H9 (cell line): ENCODE measurements around the gene SPHK1. TPM values are rescaled to one million over a fixed set of nuclear protein-coding genes. Genes with fewer than 3 reads are reported as not detected.

Experiments used
- DNase-seq: peaks from one replicate; pipeline ENCODE4 v3.0.0-alpha.2; 2017
- H2AFZ ChIP-seq: one replicate; pipeline ENCODE4 v1.6.1; 2013; ENCODE audit warnings: mild to moderate bottlenecking, low read length, control low read depth, moderate library complexity
- H2AK5ac ChIP-seq: 2 replicates; pipeline ENCODE4 v1.6.1; 2013; ENCODE audit warnings: low read length, control low read depth, mixed read lengths; ENCODE audit not compliant: insufficient read length
- H2BK120ac ChIP-seq: one replicate; pipeline ENCODE4 v1.6.1; 2013; ENCODE audit warnings: low read depth, mild to moderate bottlenecking, low read length, control low read depth, inconsistent platforms; ENCODE audit not compliant: poor library complexity, severe bottlenecking
- H2BK12ac ChIP-seq: 2 replicates; pipeline ENCODE4 v1.6.1; 2013; ENCODE audit warnings: low read length, control low read depth, mixed read lengths, low read depth; ENCODE audit not compliant: insufficient read length
- H2BK15ac ChIP-seq: 2 replicates; pipeline ENCODE4 v1.6.1; 2013; ENCODE audit warnings: low read depth, low read length, control low read depth
- H2BK20ac ChIP-seq: one replicate; pipeline ENCODE4 v1.6.1; 2013; ENCODE audit warnings: low read depth, mild to moderate bottlenecking, low read length, control low read depth, inconsistent platforms; ENCODE audit not compliant: poor library complexity, severe bottlenecking
- H2BK5ac ChIP-seq: 2 replicates; pipeline ENCODE4 v1.6.1; 2013; ENCODE audit warnings: low read length, control low read depth, mixed read lengths; ENCODE audit not compliant: insufficient read length
- H3K14ac ChIP-seq: 2 replicates; pipeline ENCODE4 v1.6.1; 2013; ENCODE audit warnings: low read length, control low read depth; ENCODE audit not compliant: insufficient read depth
- H3K18ac ChIP-seq: 2 replicates; pipeline ENCODE4 v1.6.1; 2013; ENCODE audit warnings: low read depth, mild to moderate bottlenecking, mixed read lengths, low read length, control low read depth; ENCODE audit not compliant: insufficient read length
- H3K23ac ChIP-seq: 2 replicates; pipeline ENCODE4 v1.6.1; 2013; ENCODE audit warnings: low read length, control low read depth, mixed read lengths, low read depth; ENCODE audit not compliant: insufficient read length
- H3K23me2 ChIP-seq: 2 replicates; pipeline ENCODE4 v1.6.1; 2013; ENCODE audit warnings: low read depth, mild to moderate bottlenecking, mixed read lengths, low read length, control low read depth; ENCODE audit not compliant: insufficient read length, poor library complexity, severe bottlenecking
- H3K27ac ChIP-seq: 2 replicates; pipeline ENCODE4 v1.5.1; 2013; ENCODE audit warnings: low read length, control low read depth, mixed read lengths, low read depth; ENCODE audit not compliant: insufficient read length
- H3K27me3 ChIP-seq: 2 replicates; pipeline ENCODE4 v1.6.1; 2013; ENCODE audit warnings: low read length, control low read depth, inconsistent platforms; ENCODE audit not compliant: insufficient read depth
- H3K4ac ChIP-seq: 2 replicates; pipeline ENCODE4 v1.6.1; 2013; ENCODE audit warnings: low read depth, mild to moderate bottlenecking, control low read depth, inconsistent platforms, low read length, moderate library complexity
- H3K4me1 ChIP-seq: 2 replicates; pipeline ENCODE4 v1.6.1; 2013; ENCODE audit warnings: low read length, control low read depth, inconsistent platforms; ENCODE audit not compliant: insufficient read depth
- H3K4me2 ChIP-seq: 2 replicates; pipeline ENCODE4 v1.6.1; 2013; ENCODE audit warnings: low read length, control low read depth, mixed read lengths; ENCODE audit not compliant: insufficient read length, insufficient read depth
- H3K56ac ChIP-seq: 2 replicates; pipeline ENCODE4 v1.6.1; 2013; ENCODE audit warnings: low read depth, mild to moderate bottlenecking, mixed read lengths, low read length, control low read depth; ENCODE audit not compliant: insufficient read length
- H3K79me1 ChIP-seq: 2 replicates; pipeline ENCODE4 v1.6.1; 2013; ENCODE audit warnings: low read depth, mild to moderate bottlenecking, moderate library complexity, low read length, control low read depth, inconsistent platforms; ENCODE audit not compliant: insufficient read depth, poor library complexity, severe bottlenecking
- H3K79me2 ChIP-seq: 2 replicates; pipeline ENCODE4 v1.6.1; 2013; ENCODE audit warnings: low read length, control low read depth, inconsistent platforms; ENCODE audit not compliant: insufficient read depth
- H3K9ac ChIP-seq: 2 replicates; pipeline ENCODE4 v1.6.1; 2013; ENCODE audit warnings: low read length, control low read depth, mixed read lengths; ENCODE audit not compliant: insufficient read length; ENCODE audit errors: extremely low read depth
- H3K9me3 ChIP-seq: one replicate; pipeline ENCODE4 v1.6.1; 2013; ENCODE audit warnings: low read depth, low read length, inconsistent platforms; ENCODE audit not compliant: control insufficient read depth
- H3T11ph ChIP-seq: one replicate; pipeline ENCODE4 v1.6.1; 2013; ENCODE audit warnings: mild to moderate bottlenecking, low read length, control low read depth, inconsistent platforms
- H4K20me1 ChIP-seq: one replicate; pipeline ENCODE4 v1.6.1; 2013; ENCODE audit not compliant: control insufficient read depth, insufficient read length, insufficient read depth
- H4K5ac ChIP-seq: 2 replicates; pipeline ENCODE4 v1.6.1; 2013; ENCODE audit warnings: low read depth, mild to moderate bottlenecking, mixed read lengths, low read length, control low read depth; ENCODE audit not compliant: insufficient read length
- H4K8ac ChIP-seq: replicated peaks from 2 replicates; pipeline ENCODE4 v1.6.1; 2013; ENCODE audit warnings: low read length, control low read depth, mixed read lengths, low read depth; ENCODE audit not compliant: insufficient read length
- H4K91ac ChIP-seq: 2 replicates; pipeline ENCODE4 v1.6.1; 2013; ENCODE audit warnings: low read depth, mild to moderate bottlenecking, moderate library complexity, mixed read lengths, low read length, control low read depth; ENCODE audit not compliant: insufficient read length
- H3K27ac Mint-ChIP-seq, 3 experiments: 2 replicates in 2 of 3; 3 replicates in 1 of 3; pipeline ENCODE4 v1.8.0; 2020 to 2021; ENCODE audit warnings: mixed read lengths in 3 of 3, mild to moderate bottlenecking in 1 of 3, moderate library complexity in 1 of 3
- H3K27me3 Mint-ChIP-seq: 2 replicates; pipeline ENCODE4 v1.8.0; 2021; ENCODE audit warnings: low read depth, mild to moderate bottlenecking, moderate library complexity, mixed read lengths
- H3K36me3 Mint-ChIP-seq, 3 experiments: 2 replicates in 2 of 3; 3 replicates in 1 of 3; pipeline ENCODE4 v1.8.0; 2020 to 2021; ENCODE audit warnings: low read depth in 3 of 3, mixed read lengths in 3 of 3; ENCODE audit not compliant: insufficient read depth in 1 of 3
- H3K4me1 Mint-ChIP-seq, 2 experiments: 2 replicates each; pipeline ENCODE4 v1.8.0; 2020; ENCODE audit warnings: mixed read lengths in 2 of 2
- H3K4me3 Mint-ChIP-seq, 2 experiments: 2 replicates in 1 of 2; 3 replicates in 1 of 2; pipeline ENCODE4 v1.8.0; 2020 to 2021; ENCODE audit warnings: mild to moderate bottlenecking in 2 of 2, mixed read lengths in 2 of 2, moderate library complexity in 1 of 2
- H3K9me3 Mint-ChIP-seq, 2 experiments: 2 replicates in 1 of 2; 3 replicates in 1 of 2; pipeline ENCODE4 v1.8.0; 2020; ENCODE audit warnings: mild to moderate bottlenecking in 2 of 2, mixed read lengths in 2 of 2, moderate library complexity in 1 of 2
- CTCF ChIP-seq: fragments of 200-600 bp; sonication (generic); conservative IDR thresholded peaks from 3 replicates; pipeline ENCODE4 v1.8.0; 2021; ENCODE audit warnings: antibody characterized with exemption, mild to moderate bottlenecking
- WGBS: extraction: QIAGEN DNeasy Blood & Tissue Kit; methylation state at CpG from one replicate; pipeline ENCODE4 v1.1.7; 2013; ENCODE audit warnings: missing lambda C conversion rate, low lambda C conversion rate, mixed read lengths; ENCODE audit not compliant: insufficient read length; ENCODE audit errors: extremely low coverage; 5-methylcytosine and 5-hydroxymethylcytosine counted together
- total RNA-seq: library from RNA; stranded (reverse); gene quantifications from 2 replicates; pipeline ENCODE4 v1.2.1, GENCODE V29; 2021

Gene SPHK1
- total RNA-seq, 1 experiment from 2014 or later, result 1.4 TPM

- no peak for TF ChIP-seq CTCF
- Histone ChIP-seq H2BK15ac (no peak overlapping the region), H3K27me3 (no peaks in the 10 kb centered on the region), H2AK5ac (no peak overlapping the region), H4K91ac (no peak overlapping the region), H3K79me1 (peaks cover 3% of the 10 kb centered on the region), H4K8ac (no peak overlapping the region), H3K14ac (no peak overlapping the region), H2AFZ (no peak overlapping the region), H2BK120ac (no peak overlapping the region), H3K18ac (no peak overlapping the region), H3K23me2 (no peaks in the 10 kb centered on the region), H3K23ac (no peak overlapping the region), H3K27ac (no peak overlapping the region), H3K9ac (no peak overlapping the region), H3K56ac (no peak overlapping the region), H3K9me3 (no peaks in the 10 kb centered on the region), H3K4ac (no peak overlapping the region), H3K4me2 (no peak overlapping the region), H3K4me1 (no peaks in the 10 kb centered on the region), H2BK5ac (no peak overlapping the region), H3T11ph (no peak overlapping the region), H4K20me1 (no peaks in the 10 kb centered on the region), H2BK20ac (no peak overlapping the region), H4K5ac (no peak overlapping the region), H3K79me2 (no peaks in the 10 kb centered on the region), H2BK12ac (no peak overlapping the region)
- no peaks in the 10 kb centered on the region for H3K27me3 Mint-ChIP-seq
- no peaks in the 10 kb centered on the region for H3K4me1 Mint-ChIP-seq
- H3K9me3 Mint-ChIP-seq, result no peaks in the 10 kb centered on the region
- peaks cover 20 to 53% (median 51%) of the 10 kb centered on the region in 3 experiments; a peak in 6 of 7 replicates for H3K36me3 Mint-ChIP-seq
- no peak overlapping the region for H3K27ac Mint-ChIP-seq
- no peak overlapping the region for H3K4me3 Mint-ChIP-seq
- no peak for DNase-seq
- no CpG with 5 or more reads among the region's 7 CpGs for WGBS
Observed at GRCh38 chr17:76343106-76343505, 41.3 kb upstream of the SPHK1 start.
